Fibroblast of lung (primary cell): ENCODE measurements around the gene POU2F2. TPM values are rescaled to one million over a fixed set of nuclear protein-coding genes. Genes with fewer than 3 reads are reported as not detected.

Experiments used
- DNase-seq, 2 donors: peaks; one replicate each; pipeline versions ENCODE4 v3.0.0 to v3.0.0-alpha.2; 2010; ENCODE audit warnings: low read depth in 2 of 2
- H2AFZ ChIP-seq: 2 replicates; pipeline ENCODE4 v1.5.1; 2012; ENCODE audit warnings: low read length, control low read depth, inconsistent platforms
- H3K27ac ChIP-seq: 2 replicates; pipeline ENCODE4 v1.5.1; 2011; ENCODE audit warnings: low read length, control low read depth; ENCODE audit not compliant: insufficient read depth
- H3K27me3 ChIP-seq: 2 replicates; pipeline ENCODE4 v1.5.1; 2011; ENCODE audit warnings: mild to moderate bottlenecking, low read length; ENCODE audit not compliant: control insufficient read depth, insufficient read depth
- H3K36me3 ChIP-seq: 2 replicates; pipeline ENCODE4 v1.5.1; 2011; ENCODE audit warnings: low read length; ENCODE audit not compliant: control insufficient read depth, insufficient read depth
- H3K4me1 ChIP-seq: 2 replicates; pipeline ENCODE4 v1.5.1; 2011; ENCODE audit warnings: low read length; ENCODE audit not compliant: control insufficient read depth, insufficient read depth; ENCODE audit errors: extremely low read depth
- H3K4me2 ChIP-seq: 2 replicates; pipeline ENCODE4 v1.5.1; 2011; ENCODE audit warnings: low read length, control low read depth; ENCODE audit not compliant: insufficient read depth; ENCODE audit errors: extremely low read depth
- H3K4me3 ChIP-seq, 4 experiments: fragments of 200-600 bp in 1 of 4; sonication (generic) in 1 of 4; replicated peaks in 1 of 4; 2 replicates each; pipeline ENCODE4 v1.5.1; 2011 to 2016; ENCODE audit warnings: low read length in 4 of 4, low read depth in 3 of 4, mild to moderate bottlenecking in 3 of 4, control low read depth in 2 of 4, inconsistent platforms in 1 of 4, mixed read lengths in 1 of 4; ENCODE audit not compliant: insufficient read depth in 1 of 4; ENCODE audit errors: control extremely low read depth in 1 of 4
- H3K79me2 ChIP-seq: 2 replicates; pipeline ENCODE4 v1.5.1; 2012; ENCODE audit warnings: mild to moderate bottlenecking, low read length, inconsistent platforms; ENCODE audit not compliant: control insufficient read depth, insufficient read depth
- H3K9ac ChIP-seq: 2 replicates; pipeline ENCODE4 v1.5.1; 2011; ENCODE audit warnings: mild to moderate bottlenecking, low read length, control low read depth; ENCODE audit not compliant: insufficient read depth
- H3K9me3 ChIP-seq: 2 replicates; pipeline ENCODE4 v1.5.1; 2012; ENCODE audit warnings: low read depth, low read length; ENCODE audit not compliant: control insufficient read depth, insufficient read depth
- H4K20me1 ChIP-seq: 2 replicates; pipeline ENCODE4 v1.5.1; 2011; ENCODE audit warnings: low read length; ENCODE audit not compliant: control insufficient read depth, insufficient read depth; ENCODE audit errors: extremely low read depth
- CTCF ChIP-seq, 2 donors: IDR thresholded peaks in 1 of 2; conservative IDR thresholded peaks in 1 of 2; 1 replicate in 1 of 2; 2 replicates in 1 of 2; pipeline ENCODE4 v1.5.1; 2011 to 2012; ENCODE audit warnings: low read length in 2 of 2, control low read depth in 1 of 2, inconsistent platforms in 1 of 2, low read depth in 1 of 2, mild to moderate bottlenecking in 1 of 2
- EZH2 ChIP-seq: IDR thresholded peaks from 2 replicates; pipeline ENCODE4 v1.5.1; 2012; ENCODE audit warnings: low read length, control low read depth, mild to moderate bottlenecking; ENCODE audit errors: missing control alignments
- polyA plus RNA-seq, 2 donors: library from polyadenylated mRNA; depleted of rRNA in 1 of 2; stranded (reverse) in 1 of 2; unstranded in 1 of 2; fragments of >200 nt; gene quantifications; 2 replicates each; pipeline ENCODE4 v1.2.1, GENCODE V29; 2011 to 2012; ENCODE audit warnings: missing spikeins in 1 of 2
- total RNA-seq: library from RNA; depleted of rRNA; stranded (reverse); fragments of >200 nt; gene quantifications from 2 replicates; pipeline ENCODE4 v1.2.1, GENCODE V29; 2014

Gene POU2F2
- total and polyA plus RNA-seq, 2 donors (not counting 1 experiment from before 2014, with no cell fraction given), result 0.17 to 0.31 TPM

- H3K4me1 ChIP-seq, result peaks cover 9% of the 10 kb centered on the region
- H3K36me3 ChIP-seq, result no peaks in the 10 kb centered on the region
- TF ChIP-seq EZH2 (no peak), CTCF (conservative IDR thresholded peaks at IDR 0.05 in 1 of 2, IDR thresholded peaks at IDR 0.05 in 1 of 2; ENCODE audit: low read depth in 1 of 2, low read length in 2 of 2) (no peak)
These were observed 8.5 kb downstream of the POU2F2 start for GRCh38 chr19:42123765-42124164.

GRCh38 chr19:42122691-42123607, 9.3 kb downstream of the POU2F2 start:
- Histone ChIP-seq H4K20me1 (no peaks in the 10 kb centered on the region), H3K36me3 (no peaks in the 10 kb centered on the region), H3K9me3 (no peaks in the 10 kb centered on the region), H3K27me3 (no peaks in the 10 kb centered on the region), H3K9ac (no peak overlapping the region), H3K27ac (no peak overlapping the region), H3K4me2 (no peak overlapping the region), H3K79me2 (no peaks in the 10 kb centered on the region), H3K4me1 (peaks cover 9% of the 10 kb centered on the region), H2AFZ (no peak overlapping the region), H3K4me3 (no peak overlapping the region)
- TF ChIP-seq EZH2 (no peak), CTCF (conservative IDR thresholded peaks at IDR 0.05 in 1 of 2, IDR thresholded peaks at IDR 0.05 in 1 of 2; ENCODE audit: low read depth in 1 of 2, low read length in 2 of 2) (no peak)
- DNase-seq, result no peak

More at GRCh38 chr19:42123765-42124164, 8.5 kb downstream of the POU2F2 start:
- Histone ChIP-seq H3K9ac (no peak overlapping the region), H3K4me3 (no peak overlapping the region), H3K27ac (no peak overlapping the region), H3K4me2 (no peak overlapping the region), H3K79me2 (no peaks in the 10 kb centered on the region), H2AFZ (no peak overlapping the region), H3K27me3 (no peaks in the 10 kb centered on the region), H4K20me1 (no peaks in the 10 kb centered on the region), H3K9me3 (no peaks in the 10 kb centered on the region)
- no peak for DNase-seq

- no peaks in the 10 kb centered on the region for H3K9me3 ChIP-seq
- H3K27ac ChIP-seq, result peak overlapping the region; percentile 39
- peak overlapping the region; percentile 16 for H3K9ac ChIP-seq
These were observed 10.6 kb downstream of the POU2F2 start for GRCh38 chr19:42121656-42122069.

More at GRCh38 chr19:42121656-42122069, 10.6 kb downstream of the POU2F2 start:
- Histone ChIP-seq H3K4me3 (no peak overlapping the region), H3K36me3 (no peaks in the 10 kb centered on the region), H3K79me2 (no peaks in the 10 kb centered on the region), H2AFZ (no peak overlapping the region), H3K4me1 (peaks cover 9% of the 10 kb centered on the region), H3K4me2 (peak overlapping the region; percentile 25), H3K27me3 (no peaks in the 10 kb centered on the region), H4K20me1 (no peaks in the 10 kb centered on the region)
- TF ChIP-seq CTCF (conservative IDR thresholded peaks at IDR 0.05 in 1 of 2, IDR thresholded peaks at IDR 0.05 in 1 of 2; ENCODE audit: low read depth in 1 of 2, low read length in 2 of 2) (no peak), EZH2 (no peak)
- DNase-seq, result peak; percentile 33 to 83
